Fibroblast of lung (primary cell): Measurements from ENCODE around the gene C8B.

Experiments
- EZH2 ChIP-seq: IDR thresholded peaks from 2 replicates; pipeline ENCODE4 v1.5.1; 2012; ENCODE audit warnings: low read length, control low read depth, mild to moderate bottlenecking; ENCODE audit errors: missing control alignments
- TF ChIP-seq, protein P1 (sequence below), 2 donors: IDR thresholded peaks in 1 of 2; conservative IDR thresholded peaks in 1 of 2; 1 replicate in 1 of 2; 2 replicates in 1 of 2; pipeline ENCODE4 v1.5.1; 2011 to 2012; ENCODE audit warnings: low read length in 2 of 2, control low read depth in 1 of 2, inconsistent platforms in 1 of 2, low read depth in 1 of 2, mild to moderate bottlenecking in 1 of 2

- TF ChIP-seq, protein P1, sequence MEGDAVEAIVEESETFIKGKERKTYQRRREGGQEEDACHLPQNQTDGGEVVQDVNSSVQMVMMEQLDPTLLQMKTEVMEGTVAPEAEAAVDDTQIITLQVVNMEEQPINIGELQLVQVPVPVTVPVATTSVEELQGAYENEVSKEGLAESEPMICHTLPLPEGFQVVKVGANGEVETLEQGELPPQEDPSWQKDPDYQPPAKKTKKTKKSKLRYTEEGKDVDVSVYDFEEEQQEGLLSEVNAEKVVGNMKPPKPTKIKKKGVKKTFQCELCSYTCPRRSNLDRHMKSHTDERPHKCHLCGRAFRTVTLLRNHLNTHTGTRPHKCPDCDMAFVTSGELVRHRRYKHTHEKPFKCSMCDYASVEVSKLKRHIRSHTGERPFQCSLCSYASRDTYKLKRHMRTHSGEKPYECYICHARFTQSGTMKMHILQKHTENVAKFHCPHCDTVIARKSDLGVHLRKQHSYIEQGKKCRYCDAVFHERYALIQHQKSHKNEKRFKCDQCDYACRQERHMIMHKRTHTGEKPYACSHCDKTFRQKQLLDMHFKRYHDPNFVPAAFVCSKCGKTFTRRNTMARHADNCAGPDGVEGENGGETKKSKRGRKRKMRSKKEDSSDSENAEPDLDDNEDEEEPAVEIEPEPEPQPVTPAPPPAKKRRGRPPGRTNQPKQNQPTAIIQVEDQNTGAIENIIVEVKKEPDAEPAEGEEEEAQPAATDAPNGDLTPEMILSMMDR (conservative IDR thresholded peaks at IDR 0.05 in 1 of 2, IDR thresholded peaks at IDR 0.05 in 1 of 2; ENCODE audit: low read depth in 1 of 2, low read length in 2 of 2): no peak
- TF ChIP-seq EZH2: no peak
Observed at GRCh38 chr1:56931686-56932085, 34.1 kb downstream of the C8B start.
